ENCODE data around the gene KLRC3. TPM values are rescaled to one million over a fixed set of nuclear protein-coding genes. Genes with fewer than 3 reads are reported as not detected.
"Not testable (repeated sequence)": the region's sequence is repeated elsewhere in the genome, so short reads cannot be mapped to it uniquely, and the experiment has no call there.

KLRC3 gene
- total and polyA plus RNA-seq, 10 of the 15 experiments (the other 5 are each of a cell fraction or from before 2014, with no cell fraction given) = 0.09 to 0.22 (median 0.09) TPM; not detected in 7

DNA sequence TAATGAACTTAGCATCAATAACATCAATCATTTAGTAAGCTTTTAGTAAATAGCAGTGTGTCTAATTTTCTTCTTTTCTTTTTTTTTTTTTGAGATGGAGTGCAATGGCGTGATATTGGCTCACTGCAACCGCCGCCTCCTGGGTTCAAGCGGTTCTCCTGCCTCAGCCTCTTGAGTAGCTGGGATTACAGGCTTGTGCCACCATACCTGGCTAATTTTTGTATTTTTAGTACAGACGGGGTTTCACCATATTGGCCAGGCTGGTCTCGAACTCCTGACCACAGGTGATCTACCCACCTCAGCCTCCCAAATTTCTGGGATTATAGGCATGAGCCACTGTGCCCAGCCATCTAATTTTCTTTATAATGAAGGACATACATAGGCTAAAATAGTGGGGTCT, 32.9 kb downstream of the KLRC3 start:
- H3K27ac ChIP-seq (ENCODE audit: control insufficient read depth, insufficient read depth); intact Hi-C loops (cut with micrococcal nuclease; ENCODE audit: unreplicated experiment); H3K4me1 ChIP-seq (ENCODE audit: control insufficient read depth, insufficient read depth, low read length); H3K9ac ChIP-seq (ENCODE audit: control insufficient read depth, insufficient read depth, low read length); H3K4me3 ChIP-seq; H3K27me3 ChIP-seq (replicated peaks in 1 of 2; ENCODE audit: control insufficient read depth in 2 of 2, insufficient read depth in 2 of 2, low read length in 1 of 2); H4K20me1 ChIP-seq (ENCODE audit: control insufficient read depth, insufficient read depth); H3K9me3 ChIP-seq (replicated peaks; ENCODE audit: control insufficient read depth, insufficient read depth, low read length); DNase-seq (ENCODE audit: low read depth, low spot score); BruUV-seq (replicated peaks); H2AFZ ChIP-seq (ENCODE audit: control insufficient read depth, low read depth, low read length); ATAC-seq; RAD21 ChIA-PET (ENCODE audit: unreplicated experiment); H3K79me2 ChIP-seq (ENCODE audit: control insufficient read depth, insufficient read depth, low read length); in situ Hi-C loops (cut with MboI); H3K4me2 ChIP-seq (ENCODE audit: control insufficient read depth, insufficient read depth); H3K36me3 ChIP-seq (ENCODE audit: control insufficient read depth in 2 of 2, insufficient read depth in 2 of 2, low read length in 1 of 2); FAIRE-seq: not testable (repeated sequence)
- ChIA-PET POLR2A (interaction anchor here (1.0 kb wide), 1 partner anchor 22 kb away, joined by 3 read pairs; no protein-coding TSS in a partner anchor), SMC1A (ENCODE audit: uncharacterized antibody, unreplicated experiment) (interaction anchor here (1.8 to 3.1 kb wide), 2 partner anchors 21 to 23 kb away, joined by 7 to 13 read pairs; no protein-coding TSS in a partner anchor), CTCF (interaction anchor here (1.1 to 3.1 kb wide), 2 partner anchors 20 to 22 kb away, joined by 3 to 13 read pairs; no protein-coding TSS in a partner anchor)
- 67% methylated on average over 4 of the region's 6 CpGs for WGBS (ENCODE audit: insufficient coverage, insufficient replicate concordance, low lambda C conversion rate, missing lambda C conversion rate)

DNA sequence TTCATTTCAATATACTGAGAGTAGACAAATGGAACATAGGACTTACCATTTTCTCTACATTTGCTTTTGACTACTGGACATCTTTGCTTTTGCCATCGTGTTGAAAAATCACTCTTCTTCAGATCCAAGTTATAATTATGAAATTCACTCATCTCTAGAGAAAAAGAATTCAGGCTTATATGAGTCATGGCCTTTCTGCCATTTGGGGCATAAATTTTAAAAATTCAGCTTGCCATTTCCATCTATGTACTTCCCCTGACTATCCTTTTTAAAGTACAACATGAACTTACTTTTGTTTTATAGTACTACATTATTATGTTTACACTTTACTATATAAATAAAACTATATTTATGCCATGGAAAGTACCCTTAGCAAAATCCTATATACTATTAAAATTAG, 33.5 kb downstream of the KLRC3 start:
- RAD21 ChIA-PET (ENCODE audit: unreplicated experiment) = interaction anchor here (0.9 kb wide), 1 partner anchor 24 kb away, joined by 8 read pairs; no protein-coding TSS in a partner anchor
- 4% methylated on average over 1 of the region's 1 CpG for WGBS (ENCODE audit: insufficient coverage, insufficient replicate concordance, low lambda C conversion rate, missing lambda C conversion rate)
- CTCF ChIA-PET = interaction anchor here (1.1 to 3.1 kb wide), 2 partner anchors 19 to 21 kb away, joined by 3 to 13 read pairs; no protein-coding TSS in a partner anchor
- Histone ChIP-seq H2AFZ (ENCODE audit: control insufficient read depth, low read depth, low read length) (no peak overlapping the region), H3K27ac (ENCODE audit: control insufficient read depth, insufficient read depth) (no peak overlapping the region), H3K4me3 (no peak overlapping the region), H3K9me3 (replicated peaks; ENCODE audit: control insufficient read depth, insufficient read depth, low read length) (no peaks in the 10 kb centered on the region; the same call in 2 of the 3 replicates), H3K79me2 (ENCODE audit: control insufficient read depth, insufficient read depth, low read length) (no peaks in the 10 kb centered on the region), H3K4me2 (ENCODE audit: control insufficient read depth, insufficient read depth) (no peak overlapping the region), H3K36me3 (ENCODE audit: control insufficient read depth in 2 of 2, insufficient read depth in 2 of 2, low read length in 1 of 2) (no peaks in the 10 kb centered on the region), H4K20me1 (ENCODE audit: control insufficient read depth, insufficient read depth) (no peaks in the 10 kb centered on the region), H3K27me3 (replicated peaks in 1 of 2; ENCODE audit: control insufficient read depth in 2 of 2, insufficient read depth in 2 of 2, low read length in 1 of 2) (no peaks in the 10 kb centered on the region), H3K9ac (ENCODE audit: control insufficient read depth, insufficient read depth, low read length) (no peak overlapping the region), H3K4me1 (ENCODE audit: control insufficient read depth, insufficient read depth, low read length) (no peaks in the 10 kb centered on the region)
- POLR2A ChIA-PET = interaction anchor here (1.0 kb wide), 1 partner anchor 22 kb away, joined by 3 read pairs; no protein-coding TSS in a partner anchor
- FAIRE-seq = no peak
- SMC1A ChIA-PET (ENCODE audit: uncharacterized antibody, unreplicated experiment) = interaction anchor here (0.8 to 3.1 kb wide), 4 partner anchors 13 to 24 kb away, joined by 4 to 13 read pairs (median 6); no protein-coding TSS in a partner anchor
- intact Hi-C loops (cut with micrococcal nuclease; ENCODE audit: unreplicated experiment) (no loop called here), in situ Hi-C loops (cut with MboI) (no loop called here)
- BruUV-seq (replicated peaks) = no TSS peak
- no peak for DNase-seq (ENCODE audit: low read depth, low spot score)
- ATAC-seq = no peak
- no peak for TF ChIP-seq PML (IDR thresholded peaks at IDR 0.05; ENCODE audit: low read length)
- TF ChIP-seq, protein P1, sequence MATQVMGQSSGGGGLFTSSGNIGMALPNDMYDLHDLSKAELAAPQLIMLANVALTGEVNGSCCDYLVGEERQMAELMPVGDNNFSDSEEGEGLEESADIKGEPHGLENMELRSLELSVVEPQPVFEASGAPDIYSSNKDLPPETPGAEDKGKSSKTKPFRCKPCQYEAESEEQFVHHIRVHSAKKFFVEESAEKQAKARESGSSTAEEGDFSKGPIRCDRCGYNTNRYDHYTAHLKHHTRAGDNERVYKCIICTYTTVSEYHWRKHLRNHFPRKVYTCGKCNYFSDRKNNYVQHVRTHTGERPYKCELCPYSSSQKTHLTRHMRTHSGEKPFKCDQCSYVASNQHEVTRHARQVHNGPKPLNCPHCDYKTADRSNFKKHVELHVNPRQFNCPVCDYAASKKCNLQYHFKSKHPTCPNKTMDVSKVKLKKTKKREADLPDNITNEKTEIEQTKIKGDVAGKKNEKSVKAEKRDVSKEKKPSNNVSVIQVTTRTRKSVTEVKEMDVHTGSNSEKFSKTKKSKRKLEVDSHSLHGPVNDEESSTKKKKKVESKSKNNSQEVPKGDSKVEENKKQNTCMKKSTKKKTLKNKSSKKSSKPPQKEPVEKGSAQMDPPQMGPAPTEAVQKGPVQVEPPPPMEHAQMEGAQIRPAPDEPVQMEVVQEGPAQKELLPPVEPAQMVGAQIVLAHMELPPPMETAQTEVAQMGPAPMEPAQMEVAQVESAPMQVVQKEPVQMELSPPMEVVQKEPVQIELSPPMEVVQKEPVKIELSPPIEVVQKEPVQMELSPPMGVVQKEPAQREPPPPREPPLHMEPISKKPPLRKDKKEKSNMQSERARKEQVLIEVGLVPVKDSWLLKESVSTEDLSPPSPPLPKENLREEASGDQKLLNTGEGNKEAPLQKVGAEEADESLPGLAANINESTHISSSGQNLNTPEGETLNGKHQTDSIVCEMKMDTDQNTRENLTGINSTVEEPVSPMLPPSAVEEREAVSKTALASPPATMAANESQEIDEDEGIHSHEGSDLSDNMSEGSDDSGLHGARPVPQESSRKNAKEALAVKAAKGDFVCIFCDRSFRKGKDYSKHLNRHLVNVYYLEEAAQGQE (IDR thresholded peaks at IDR 0.05; ENCODE audit: low read depth, low read length) = no peak
- TF ChIP-seq, protein P2, sequence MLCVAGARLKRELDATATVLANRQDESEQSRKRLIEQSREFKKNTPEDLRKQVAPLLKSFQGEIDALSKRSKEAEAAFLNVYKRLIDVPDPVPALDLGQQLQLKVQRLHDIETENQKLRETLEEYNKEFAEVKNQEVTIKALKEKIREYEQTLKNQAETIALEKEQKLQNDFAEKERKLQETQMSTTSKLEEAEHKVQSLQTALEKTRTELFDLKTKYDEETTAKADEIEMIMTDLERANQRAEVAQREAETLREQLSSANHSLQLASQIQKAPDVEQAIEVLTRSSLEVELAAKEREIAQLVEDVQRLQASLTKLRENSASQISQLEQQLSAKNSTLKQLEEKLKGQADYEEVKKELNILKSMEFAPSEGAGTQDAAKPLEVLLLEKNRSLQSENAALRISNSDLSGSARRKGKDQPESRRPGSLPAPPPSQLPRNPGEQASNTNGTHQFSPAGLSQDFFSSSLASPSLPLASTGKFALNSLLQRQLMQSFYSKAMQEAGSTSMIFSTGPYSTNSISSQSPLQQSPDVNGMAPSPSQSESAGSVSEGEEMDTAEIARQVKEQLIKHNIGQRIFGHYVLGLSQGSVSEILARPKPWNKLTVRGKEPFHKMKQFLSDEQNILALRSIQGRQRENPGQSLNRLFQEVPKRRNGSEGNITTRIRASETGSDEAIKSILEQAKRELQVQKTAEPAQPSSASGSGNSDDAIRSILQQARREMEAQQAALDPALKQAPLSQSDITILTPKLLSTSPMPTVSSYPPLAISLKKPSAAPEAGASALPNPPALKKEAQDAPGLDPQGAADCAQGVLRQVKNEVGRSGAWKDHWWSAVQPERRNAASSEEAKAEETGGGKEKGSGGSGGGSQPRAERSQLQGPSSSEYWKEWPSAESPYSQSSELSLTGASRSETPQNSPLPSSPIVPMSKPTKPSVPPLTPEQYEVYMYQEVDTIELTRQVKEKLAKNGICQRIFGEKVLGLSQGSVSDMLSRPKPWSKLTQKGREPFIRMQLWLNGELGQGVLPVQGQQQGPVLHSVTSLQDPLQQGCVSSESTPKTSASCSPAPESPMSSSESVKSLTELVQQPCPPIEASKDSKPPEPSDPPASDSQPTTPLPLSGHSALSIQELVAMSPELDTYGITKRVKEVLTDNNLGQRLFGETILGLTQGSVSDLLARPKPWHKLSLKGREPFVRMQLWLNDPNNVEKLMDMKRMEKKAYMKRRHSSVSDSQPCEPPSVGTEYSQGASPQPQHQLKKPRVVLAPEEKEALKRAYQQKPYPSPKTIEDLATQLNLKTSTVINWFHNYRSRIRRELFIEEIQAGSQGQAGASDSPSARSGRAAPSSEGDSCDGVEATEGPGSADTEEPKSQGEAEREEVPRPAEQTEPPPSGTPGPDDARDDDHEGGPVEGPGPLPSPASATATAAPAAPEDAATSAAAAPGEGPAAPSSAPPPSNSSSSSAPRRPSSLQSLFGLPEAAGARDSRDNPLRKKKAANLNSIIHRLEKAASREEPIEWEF (IDR thresholded peaks at IDR 0.05; ENCODE audit: insufficient replicate concordance, low read depth, low read length) = no peak
